B cell (primary cell): ENCODE data around the gene GPC3. TPM values are rescaled to one million over a fixed set of nuclear protein-coding genes. Genes with fewer than 3 reads are reported as not detected.

Source experiments
- ATAC-seq: fragments of 200-7000 bp; cut with Tn5 transposase; one replicate; pipeline ENCODE4 v1.10.0; 2021; ENCODE audit warnings: low read depth, mild to moderate bottlenecking, moderate number of reproducible peaks, moderate library complexity
- CTCF ChIA-PET: fragments of 350-600 bp; sonication (Branson Sonifier 250); formaldehyde crosslinking; loops from one replicate; lab custom pipeline; 2021; ENCODE audit warnings: antibody characterized with exemption, inconsistent platforms; lab: Charles Lee
- POLR2A ChIA-PET: fragments of 350-600 bp; sonication (Branson Sonifier 250); formaldehyde crosslinking; loops from one replicate; lab custom pipeline; 2021; ENCODE audit warnings: antibody characterized with exemption; lab: Charles Lee
- DNase-seq: peaks from one replicate; pipeline ENCODE4 v3.0.0; 2013
- H2AFZ ChIP-seq: 2 replicates; pipeline ENCODE4 v1.6.1; 2012; ENCODE audit warnings: mild to moderate bottlenecking, low read depth, low read length; ENCODE audit not compliant: insufficient read depth, poor library complexity, severe bottlenecking
- H3K27ac ChIP-seq, 2 donors: 1 replicate in 1 of 2; 2 replicates in 1 of 2; pipeline ENCODE4 v1.5.1; 2012 to 2013; ENCODE audit warnings: low read length in 2 of 2, mild to moderate bottlenecking in 2 of 2, moderate library complexity in 1 of 2
- H3K27me3 ChIP-seq, 4 experiments: fragments of 200-600 bp in 1 of 4; sonication (generic) in 1 of 4; replicated peaks in 1 of 4; 1 replicate in 2 of 4; 2 replicates in 2 of 4; pipeline versions ENCODE4 v1.6.1 to v1.7.0; 2013 to 2016; ENCODE audit warnings: low read length in 3 of 4, mild to moderate bottlenecking in 2 of 4, mixed read lengths in 1 of 4, moderate library complexity in 1 of 4; ENCODE audit not compliant: insufficient read depth in 4 of 4, control insufficient read depth in 3 of 4; ENCODE audit errors: control extremely low read depth in 1 of 4
- H3K36me3 ChIP-seq, 2 experiments: replicated peaks in 1 of 2; 1 replicate in 1 of 2; 2 replicates in 1 of 2; pipeline versions ENCODE4 v1.6.1 to v1.7.1; 2013; ENCODE audit warnings: low read length in 1 of 2; ENCODE audit not compliant: insufficient read depth in 2 of 2, control insufficient read depth in 1 of 2; ENCODE audit errors: control extremely low read depth in 1 of 2, extremely low read depth in 1 of 2
- H3K4me1 ChIP-seq, 2 donors: fragments of 200-600 bp in 1 of 2; sonication (generic) in 1 of 2; 1 replicate in 1 of 2; 2 replicates in 1 of 2; pipeline versions ENCODE4 v1.5.1 to v1.6.1; 2013 to 2017; ENCODE audit warnings: low read length in 2 of 2; ENCODE audit not compliant: control insufficient read depth in 2 of 2, insufficient read depth in 2 of 2
- H3K4me2 ChIP-seq: replicated peaks from 2 replicates; pipeline ENCODE3; 2012; ENCODE audit warnings: mild to moderate bottlenecking, low read depth, low read length; ENCODE audit not compliant: poor library complexity, severe bottlenecking
- H3K4me3 ChIP-seq, 5 experiments: fragments of 200-600 bp in 1 of 5; sonication (generic) in 1 of 5; 1 replicate in 3 of 5; 2 replicates in 2 of 5; pipeline versions ENCODE4 v1.5.1 to v1.7.0; 2011 to 2016; ENCODE audit warnings: low read length in 4 of 5, mild to moderate bottlenecking in 4 of 5, low read depth in 2 of 5, control low read depth in 1 of 5, moderate library complexity in 1 of 5; ENCODE audit not compliant: insufficient read depth in 1 of 5; ENCODE audit errors: control extremely low read depth in 1 of 5, extremely low read depth in 1 of 5
- H3K79me2 ChIP-seq: fragments of 200-600 bp; sonication (generic); one replicate; pipeline ENCODE4 v1.6.0; 2016; ENCODE audit warnings: low read length; ENCODE audit not compliant: control insufficient read depth, insufficient read depth
- H3K9ac ChIP-seq: fragments of 200-600 bp; sonication (generic); 2 replicates; pipeline ENCODE4 v1.6.1; 2017; ENCODE audit warnings: mild to moderate bottlenecking, low read length, moderate library complexity
- H3K9me3 ChIP-seq, 3 donors: one replicate each; pipeline versions ENCODE4 v1.6.1 to v1.7.1; 2013; ENCODE audit warnings: low read length in 2 of 3; ENCODE audit not compliant: control insufficient read depth in 2 of 3, insufficient read depth in 1 of 3; ENCODE audit errors: control extremely low read depth in 1 of 3
- H4K20me1 ChIP-seq: 2 replicates; pipeline ENCODE4 v1.6.0; 2012; ENCODE audit warnings: mild to moderate bottlenecking, low read length; ENCODE audit not compliant: insufficient read depth, control insufficient read depth, poor library complexity, severe bottlenecking
- H3K27ac Mint-ChIP-seq: one replicate; pipeline ENCODE4 v1.8.0; 2021; ENCODE audit warnings: mixed read lengths
- H3K27me3 Mint-ChIP-seq: one replicate; pipeline ENCODE4 v1.8.0; 2021; ENCODE audit warnings: mixed read lengths
- H3K4me1 Mint-ChIP-seq: one replicate; pipeline ENCODE4 v1.8.0; 2021; ENCODE audit warnings: mixed read lengths
- H3K4me3 Mint-ChIP-seq: one replicate; pipeline ENCODE4 v1.8.0; 2021; ENCODE audit warnings: mixed read lengths
- H3K9me3 Mint-ChIP-seq: one replicate; pipeline ENCODE4 v1.8.0; 2022; ENCODE audit warnings: mixed read lengths; ENCODE audit not compliant: insufficient read depth
- EZH2 ChIP-seq: IDR thresholded peaks from 2 replicates; pipeline ENCODE4 v1.6.1; 2012; ENCODE audit warnings: borderline replicate concordance, low read depth, mild to moderate bottlenecking, moderate library complexity, low read length; ENCODE audit not compliant: insufficient read depth, poor library complexity, severe bottlenecking
- WGBS: methylation state at CpG from one replicate; pipeline ENCODE4 v1.1.5; 2013; ENCODE audit warnings: missing lambda C conversion rate; ENCODE audit not compliant: insufficient coverage; 5-methylcytosine and 5-hydroxymethylcytosine counted together
- intact Hi-C: fragments of 100-400 bp; cut with micrococcal nuclease; formaldehyde crosslinking; loops from one replicate; pipeline ENCODE4 v1.10.0; 2022
- polyA plus RNA-seq: library from polyadenylated mRNA; depleted of rRNA; stranded (reverse); fragments of >200 nt; gene quantifications from 2 replicates; pipeline ENCODE4 v1.2.3, GENCODE V29; 2012
- total RNA-seq, 2 donors: library from RNA; stranded (reverse); fragments of 120-200 nt in 1 of 2; gene quantifications; 1 replicate in 1 of 2; 2 replicates in 1 of 2; pipeline versions ENCODE4 v1.2.3 to v1.2.4, GENCODE V29; 2013 to 2022
- TF ChIP-seq, protein P1 (sequence below): fragments of 200-600 bp; IDR thresholded peaks from one replicate; pipeline ENCODE4 v1.8.0; 2022; ENCODE audit warnings: antibody characterized with exemption, mild to moderate bottlenecking

Gene GPC3
- total and polyA plus RNA-seq, 2 donors (not counting 1 experiment from before 2014, with no cell fraction given), result not detected

- Histone ChIP-seq H3K79me2 (no peaks in the 10 kb centered on the region), H3K9me3 (no peaks in the 10 kb centered on the region)
Observed at GRCh38 chrX:133583825-133584224, 401.6 kb downstream of the GPC3 start.

DNA sequence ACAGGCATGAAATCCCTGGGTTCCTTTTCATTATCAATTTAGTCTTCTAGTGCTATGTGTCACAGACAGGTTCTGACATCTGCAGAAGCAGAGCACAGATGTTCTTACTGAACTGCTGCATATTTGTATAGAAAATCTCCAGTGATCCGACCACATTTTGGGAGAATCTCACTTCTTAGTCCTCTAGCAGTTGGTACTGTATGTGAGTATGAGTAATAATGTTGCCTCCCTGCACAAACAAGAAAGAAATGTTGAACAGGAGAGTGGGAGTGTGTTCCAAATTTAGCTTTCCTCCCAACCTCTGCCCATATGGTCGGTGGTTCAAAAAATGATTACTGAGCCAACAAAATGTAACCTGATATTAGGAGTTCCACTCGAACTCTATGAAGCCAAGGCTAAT is 404.8 kb downstream of the GPC3 start:
- Histone ChIP-seq H3K9ac (no peak overlapping the region), H3K27ac (no peak overlapping the region), H3K4me3 (no peak overlapping the region), H3K36me3 (no peaks in the 10 kb centered on the region), H3K27me3 (no peaks in the 10 kb centered on the region), H4K20me1 (no peaks in the 10 kb centered on the region), H3K4me2 (no peak overlapping the region), H3K4me1 (no peaks in the 10 kb centered on the region), H2AFZ (no peak overlapping the region), H3K79me2 (no peaks in the 10 kb centered on the region), H3K9me3 (no peaks in the 10 kb centered on the region)
- intact Hi-C loops, result no loop called here
- POLR2A ChIA-PET, result no interaction called here
- CTCF ChIA-PET, result no interaction called here
- no peaks in the 10 kb centered on the region for H3K27me3 Mint-ChIP-seq
- no peak overlapping the region for H3K27ac Mint-ChIP-seq
- no peak for ATAC-seq
- no peaks in the 10 kb centered on the region for H3K4me1 Mint-ChIP-seq
- no peak overlapping the region for H3K4me3 Mint-ChIP-seq
- DNase-seq, result no peak
- no peaks in the 10 kb centered on the region for H3K9me3 Mint-ChIP-seq
- WGBS, result no CpG with 5 or more reads among the region's 3 CpGs
- TF ChIP-seq EZH2, result no peak

More at GRCh38 chrX:133583825-133584224, 401.6 kb downstream of the GPC3 start:
- no peaks in the 10 kb centered on the region for H3K9me3 Mint-ChIP-seq
- Histone ChIP-seq H4K20me1 (no peaks in the 10 kb centered on the region), H3K4me3 (no peak overlapping the region), H3K4me2 (no peak overlapping the region), H3K27me3 (no peaks in the 10 kb centered on the region), H3K36me3 (no peaks in the 10 kb centered on the region), H3K27ac (no peak overlapping the region), H3K9ac (no peak overlapping the region), H3K4me1 (no peaks in the 10 kb centered on the region), H2AFZ (no peak overlapping the region)
- TF ChIP-seq, protein P1, sequence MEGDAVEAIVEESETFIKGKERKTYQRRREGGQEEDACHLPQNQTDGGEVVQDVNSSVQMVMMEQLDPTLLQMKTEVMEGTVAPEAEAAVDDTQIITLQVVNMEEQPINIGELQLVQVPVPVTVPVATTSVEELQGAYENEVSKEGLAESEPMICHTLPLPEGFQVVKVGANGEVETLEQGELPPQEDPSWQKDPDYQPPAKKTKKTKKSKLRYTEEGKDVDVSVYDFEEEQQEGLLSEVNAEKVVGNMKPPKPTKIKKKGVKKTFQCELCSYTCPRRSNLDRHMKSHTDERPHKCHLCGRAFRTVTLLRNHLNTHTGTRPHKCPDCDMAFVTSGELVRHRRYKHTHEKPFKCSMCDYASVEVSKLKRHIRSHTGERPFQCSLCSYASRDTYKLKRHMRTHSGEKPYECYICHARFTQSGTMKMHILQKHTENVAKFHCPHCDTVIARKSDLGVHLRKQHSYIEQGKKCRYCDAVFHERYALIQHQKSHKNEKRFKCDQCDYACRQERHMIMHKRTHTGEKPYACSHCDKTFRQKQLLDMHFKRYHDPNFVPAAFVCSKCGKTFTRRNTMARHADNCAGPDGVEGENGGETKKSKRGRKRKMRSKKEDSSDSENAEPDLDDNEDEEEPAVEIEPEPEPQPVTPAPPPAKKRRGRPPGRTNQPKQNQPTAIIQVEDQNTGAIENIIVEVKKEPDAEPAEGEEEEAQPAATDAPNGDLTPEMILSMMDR, result no peak
- no peak for TF ChIP-seq EZH2
- no peak for ATAC-seq
- no peaks in the 10 kb centered on the region for H3K4me1 Mint-ChIP-seq
- no peak overlapping the region for H3K4me3 Mint-ChIP-seq
- intact Hi-C loops, result no loop called here
- no CpG with 5 or more reads among the region's 2 CpGs for WGBS
- H3K27me3 Mint-ChIP-seq, result no peaks in the 10 kb centered on the region
- ChIA-PET POLR2A (no interaction called here), CTCF (no interaction called here)
- DNase-seq, result no peak
- no peak overlapping the region for H3K27ac Mint-ChIP-seq
